Activated naive CD4-positive, alpha-beta T cell (primary cell): ENCODE measurements around the gene FAM135A.
A peak's percentile ranks its signal among the peaks of the same experiment; 100 is the strongest.
"Not testable (repeated sequence)": the region's sequence is repeated elsewhere in the genome, so short reads cannot be mapped to it uniquely, and the experiment has no call there.

Experiments used
- DNase-seq, 4 experiments: peaks; one replicate each; lab custom pipeline; 2025; lab: John Stamatoyannopoulos, UW

The FAM135A gene

DNA sequence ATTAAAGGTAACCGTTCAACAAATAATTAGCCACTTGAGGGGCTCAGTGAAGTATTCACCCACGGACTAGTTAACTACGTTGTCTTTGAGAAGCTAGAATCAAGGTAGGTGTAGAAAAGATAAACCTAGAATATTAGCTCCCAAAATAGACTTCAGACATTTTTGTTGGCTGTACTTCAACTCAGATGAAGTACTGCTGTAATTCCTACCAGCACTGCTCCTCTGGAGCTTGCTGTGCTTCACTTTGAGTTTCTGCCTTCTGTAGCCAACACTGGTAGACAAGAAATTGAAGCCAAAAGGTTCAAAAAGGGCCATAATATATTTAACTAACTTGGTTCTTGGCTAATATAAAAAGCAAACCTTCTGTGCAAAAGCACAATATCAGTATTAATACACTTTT, 134.6 kb downstream of the FAM135A start:
- no peak for DNase-seq

DNA sequence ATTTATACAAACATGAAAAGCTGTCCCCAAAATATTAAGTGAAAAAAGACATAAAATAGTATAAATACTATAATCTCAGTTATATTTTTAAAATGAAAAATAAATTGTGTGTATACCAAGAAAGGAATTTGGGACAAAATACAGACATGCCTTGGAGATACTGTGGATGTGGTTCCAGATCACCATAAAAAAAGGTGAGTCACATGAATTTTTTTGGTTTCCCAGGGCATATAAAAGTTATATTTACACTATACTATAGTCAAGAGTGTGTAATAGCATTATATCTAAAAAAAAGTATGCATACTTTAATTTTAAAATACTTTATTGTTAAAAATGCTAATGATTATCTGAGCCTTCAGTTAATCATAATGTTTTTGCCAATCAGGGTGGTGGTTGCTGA, 136.0 kb downstream of the FAM135A start:
- DNase-seq: no peak

DNA sequence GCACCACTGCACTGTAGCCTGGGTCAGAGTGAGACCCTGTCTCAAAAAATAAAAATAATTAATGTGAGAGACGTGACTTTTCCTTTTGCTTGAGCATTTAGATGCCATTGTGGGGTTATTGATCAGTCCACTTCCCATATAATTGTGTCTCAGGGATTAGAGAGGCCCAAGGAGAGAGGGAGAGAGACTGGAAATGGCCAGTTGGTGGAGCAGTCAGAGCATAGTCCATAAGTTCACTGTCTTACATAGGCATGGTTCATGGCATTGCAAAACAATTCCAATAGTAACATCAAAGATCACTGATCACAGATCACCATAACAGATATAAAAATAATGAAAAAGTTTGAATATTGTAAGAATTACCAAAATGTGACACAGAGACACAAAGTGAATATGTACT, 138.3 kb downstream of the FAM135A start:
- no peak for DNase-seq

DNA sequence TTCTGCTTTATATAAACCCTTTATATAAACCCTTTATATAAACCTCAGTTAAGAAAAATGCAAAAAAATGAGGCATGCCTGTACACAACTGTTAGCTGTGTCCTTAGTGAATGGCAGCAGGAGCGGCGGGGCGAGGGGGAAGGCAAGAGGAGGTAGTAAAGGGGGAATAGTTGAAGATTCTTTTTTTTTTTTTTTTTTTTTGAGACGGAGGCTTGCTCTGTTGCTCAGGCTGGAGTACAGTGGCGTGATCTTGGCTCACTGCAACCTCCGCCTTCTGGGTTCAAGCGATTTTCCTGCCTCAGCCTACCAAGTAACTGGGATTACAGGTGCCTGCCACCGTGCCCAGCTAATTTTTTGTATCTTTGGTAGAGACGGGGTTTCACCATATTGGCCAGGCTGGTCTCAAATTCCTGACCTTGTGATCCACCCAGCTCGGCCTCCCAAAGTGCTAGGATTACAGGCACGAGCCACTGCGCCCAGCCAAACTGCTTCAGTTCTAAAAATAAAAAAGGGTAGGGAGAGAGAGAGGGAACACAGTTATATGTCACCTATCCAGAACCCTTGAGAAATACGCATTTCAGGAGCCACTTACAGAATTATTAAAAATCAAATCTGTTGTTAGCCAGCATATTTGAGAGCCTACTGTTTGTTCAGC, 139.1 kb downstream of the FAM135A start:
- not testable (repeated sequence) for DNase-seq

DNA sequence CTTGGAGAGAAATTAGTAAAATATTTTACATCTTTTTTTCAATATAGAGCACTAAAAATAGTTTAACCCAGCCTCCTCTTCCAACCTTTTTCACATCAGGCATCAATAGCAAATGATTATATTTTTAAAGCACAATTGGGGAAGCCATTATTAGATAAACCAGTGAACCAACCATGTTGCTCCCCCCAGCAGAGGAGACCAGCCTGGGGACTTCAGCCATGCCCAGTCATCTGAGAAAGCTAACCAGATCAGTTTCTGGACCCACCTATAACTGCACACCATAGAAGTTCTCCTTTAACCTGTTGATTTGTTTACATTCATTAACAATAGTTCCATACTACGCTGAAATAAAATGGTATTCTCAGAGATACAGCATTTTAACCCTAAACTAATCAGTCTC, 139.7 kb downstream of the FAM135A start:
- DNase-seq: no peak

DNA sequence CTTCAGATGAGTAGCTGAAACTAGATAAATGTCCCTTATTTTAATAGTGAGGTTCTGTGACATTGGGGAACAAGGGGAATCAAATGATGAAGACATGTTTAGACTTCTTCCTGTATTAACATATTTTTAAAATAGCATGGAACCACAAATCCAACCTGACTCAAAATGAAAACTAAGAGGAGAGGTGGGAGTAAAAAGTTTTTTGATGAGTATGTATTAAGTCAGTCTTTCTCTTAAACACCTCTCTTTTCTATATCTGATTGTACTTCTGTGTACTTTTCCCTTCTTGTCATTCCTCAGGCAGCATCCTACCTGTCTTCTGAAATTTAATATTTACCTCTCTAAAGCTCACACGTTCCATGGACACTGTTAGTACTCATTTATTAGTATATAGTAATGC, 144.7 kb downstream of the FAM135A start:
- no peak for DNase-seq

DNA sequence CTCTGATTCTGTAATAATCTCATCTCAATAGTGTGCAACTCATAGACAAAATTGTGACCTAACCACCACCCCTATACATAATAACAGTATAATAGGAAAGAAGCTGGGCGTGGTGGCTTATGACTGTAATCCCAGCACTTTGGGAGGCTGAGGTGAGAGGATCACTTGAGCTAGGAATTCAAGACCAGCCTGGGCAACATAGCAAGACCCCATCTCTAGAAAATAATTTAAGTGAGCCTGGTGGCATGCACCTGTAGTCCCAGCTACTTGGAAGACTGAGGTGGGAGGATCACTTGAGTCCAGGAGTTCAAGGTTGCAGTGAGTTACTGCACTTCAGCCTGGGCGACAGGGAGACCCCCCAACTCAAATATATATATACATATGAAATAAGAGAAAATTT, 149.1 kb downstream of the FAM135A start:
- DNase-seq: not testable (repeated sequence)

DNA sequence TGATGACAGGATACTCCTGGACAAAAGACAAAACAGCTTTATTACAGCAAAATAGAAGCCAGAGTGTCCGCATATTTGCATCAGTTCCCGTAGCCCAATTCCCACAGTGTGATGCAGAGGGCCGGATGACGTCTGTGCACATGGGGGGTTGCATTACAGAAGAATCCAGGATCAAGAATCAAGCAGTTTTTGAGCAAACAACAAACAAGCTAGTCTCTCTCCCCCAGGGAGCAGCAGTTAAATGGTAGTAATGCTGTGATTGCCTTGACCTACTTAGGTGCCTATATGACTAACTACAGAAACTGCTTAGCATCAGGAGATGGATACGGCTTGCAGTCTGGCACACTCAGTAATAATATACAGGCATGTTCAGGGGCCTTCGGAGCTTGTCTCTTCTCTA, 150.2 kb downstream of the FAM135A start:
- no peak for DNase-seq

DNA sequence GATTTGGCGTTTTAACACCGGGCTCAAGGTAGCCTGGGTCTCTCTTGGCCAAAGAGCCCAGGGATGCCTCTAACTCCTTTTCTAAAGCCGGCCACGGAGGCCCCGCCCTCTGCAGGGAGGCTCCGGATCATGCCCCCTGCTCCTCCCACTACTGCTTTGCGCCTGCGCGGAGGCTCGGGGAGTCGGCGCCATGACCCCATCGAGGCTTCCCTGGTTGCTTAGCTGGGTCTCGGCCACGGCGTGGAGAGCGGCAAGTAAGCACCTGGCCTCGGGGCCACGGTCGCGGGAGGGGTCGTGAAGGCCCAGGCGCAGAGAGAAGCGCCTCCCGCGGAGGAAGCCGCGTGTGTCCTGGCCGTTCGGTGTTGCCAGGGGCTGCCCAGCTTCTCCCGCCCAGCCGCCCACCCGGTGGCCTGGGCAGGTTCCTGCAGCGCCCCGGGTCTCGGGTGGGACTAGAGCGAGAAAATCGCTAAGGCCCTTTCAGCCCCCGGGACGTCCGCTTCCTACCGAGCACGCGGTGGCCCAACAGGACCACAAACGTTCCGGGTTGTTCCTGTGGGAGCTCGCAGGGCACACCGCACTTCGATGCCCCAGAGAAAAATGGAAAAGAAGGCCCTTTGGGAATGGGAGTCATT, 153.6 kb downstream of the FAM135A start, which contains the start of gene SDHAF4:
Gene SDHAF4 (plus strand): TSS at position 180 of the 632 bp plus-strand sequence. CDS start 11 bp downstream, at position 191.
- DNase-seq: peak; percentile 76 to 94 (median 84)

DNA sequence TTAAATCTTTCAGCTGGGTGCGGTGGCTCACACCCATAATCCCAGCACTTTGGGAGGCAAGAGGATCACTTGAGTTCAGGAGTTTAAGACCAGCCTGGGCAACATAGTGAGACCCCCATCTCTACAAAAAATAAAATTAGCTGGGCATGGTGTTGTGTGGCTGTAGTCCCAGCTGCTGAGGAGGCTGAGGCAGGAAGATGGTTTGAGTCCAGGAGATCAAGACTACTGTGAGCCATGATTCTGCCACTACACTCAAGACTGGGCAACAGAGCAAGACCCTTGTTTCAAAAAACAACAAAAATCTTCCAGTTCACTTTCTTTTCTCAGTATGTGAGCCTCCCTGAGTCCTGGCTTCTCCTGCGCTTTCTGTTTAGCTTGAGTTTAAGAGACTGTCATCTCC, 161.3 kb downstream of the FAM135A start:
- no peak for DNase-seq

DNA sequence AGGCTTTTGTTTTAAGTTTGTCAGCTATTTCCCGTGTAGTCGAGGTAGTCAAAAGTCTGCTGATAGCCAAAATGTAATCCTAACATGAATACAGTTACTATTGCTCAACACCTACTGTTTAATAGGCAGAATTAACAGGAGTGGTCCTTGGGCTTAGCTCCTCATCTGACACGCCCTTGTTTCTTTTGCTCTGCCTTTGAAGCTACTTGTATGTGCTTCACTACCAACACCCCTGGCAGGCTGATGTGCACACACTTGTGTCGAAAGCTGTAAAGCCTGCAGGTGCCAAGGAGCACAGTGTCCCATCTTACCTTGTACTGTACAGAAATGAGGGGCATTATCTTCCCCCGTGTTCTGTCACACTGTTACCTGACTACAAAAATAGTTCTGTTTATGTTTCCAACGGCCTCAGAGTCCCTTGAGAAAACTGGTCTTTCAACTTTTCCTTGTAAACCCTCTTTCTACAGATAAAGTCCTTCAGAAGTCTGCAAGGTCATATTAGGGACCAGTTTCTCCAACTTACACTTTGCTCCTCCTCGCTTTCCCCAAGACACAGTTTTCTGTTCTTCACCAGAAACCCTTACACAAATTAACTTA, 162.7 kb downstream of the FAM135A start:
- no peak for DNase-seq

DNA sequence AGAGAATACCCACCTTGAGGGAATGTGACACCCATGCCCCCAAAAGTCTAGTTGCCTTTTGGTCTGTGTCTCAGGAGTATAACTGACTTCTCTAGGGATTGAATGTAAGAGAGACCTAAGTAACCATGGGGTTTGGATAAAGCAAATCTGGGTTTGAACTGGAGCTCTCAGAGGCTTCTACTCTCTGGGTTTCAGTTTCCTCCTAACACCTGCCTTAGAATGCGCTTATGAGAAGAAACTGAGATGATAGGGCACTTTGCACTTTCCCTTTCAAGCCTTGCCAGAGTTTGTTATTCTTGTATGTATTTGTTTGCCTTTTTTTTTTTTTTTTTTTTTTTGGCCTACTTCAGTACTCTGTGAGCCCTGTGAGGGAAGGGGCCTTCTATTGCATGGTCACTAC, 172.8 kb downstream of the FAM135A start:
- no peak for DNase-seq

DNA sequence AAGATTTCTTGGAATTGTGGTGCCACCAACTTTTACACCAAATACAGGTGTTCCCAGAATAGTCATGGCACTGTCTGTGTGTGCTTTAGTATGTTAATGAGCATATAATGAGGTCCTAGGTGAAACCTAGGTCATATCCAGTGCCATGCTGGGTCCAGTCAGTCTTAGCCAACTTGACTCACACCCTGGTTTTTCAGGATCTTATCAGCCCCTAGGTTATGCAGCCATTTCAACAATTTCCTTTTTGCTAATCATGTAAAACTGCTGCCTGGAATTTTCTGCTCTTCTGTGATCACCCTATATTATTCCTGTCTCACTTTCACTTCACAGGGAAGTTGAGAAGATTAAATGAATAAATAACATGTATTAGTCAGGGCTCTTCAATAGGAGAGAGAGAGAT, 177.1 kb downstream of the FAM135A start:
- DNase-seq: no peak

DNA sequence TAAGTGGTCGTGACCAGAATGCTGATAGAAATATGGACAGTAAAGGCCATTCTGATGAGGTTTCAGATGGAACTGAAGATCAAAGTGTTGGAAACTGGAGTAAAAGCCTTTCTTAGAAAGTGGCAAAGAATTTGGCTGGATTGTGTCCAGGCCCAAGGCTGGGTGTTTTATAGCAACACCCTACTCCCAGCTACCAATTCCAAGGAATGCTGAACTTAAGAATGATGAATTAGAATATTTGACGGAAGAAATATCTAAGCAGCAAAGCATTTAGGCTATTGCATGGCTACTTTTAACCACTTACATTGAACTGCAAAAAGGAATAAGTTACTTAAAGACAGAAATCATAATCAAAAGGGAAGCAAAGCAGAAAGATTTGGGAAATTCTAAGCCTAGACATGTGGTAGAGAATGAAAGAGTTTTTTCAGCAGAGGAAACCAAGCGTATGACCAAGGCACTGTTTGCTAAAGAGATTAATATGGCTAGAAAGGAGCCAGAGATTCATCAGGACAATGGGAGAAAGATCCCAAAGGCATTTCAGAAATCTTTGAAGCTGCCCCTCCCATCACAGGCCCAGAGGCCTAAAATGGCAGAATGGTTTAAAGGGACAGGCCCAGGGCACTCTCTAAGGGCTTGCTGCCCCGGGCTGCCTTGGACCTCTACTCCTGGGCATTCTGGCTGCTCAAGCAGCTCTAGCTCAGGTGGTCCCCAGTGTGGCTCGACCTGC, 179.2 kb downstream of the FAM135A start:
- no peak for DNase-seq

DNA sequence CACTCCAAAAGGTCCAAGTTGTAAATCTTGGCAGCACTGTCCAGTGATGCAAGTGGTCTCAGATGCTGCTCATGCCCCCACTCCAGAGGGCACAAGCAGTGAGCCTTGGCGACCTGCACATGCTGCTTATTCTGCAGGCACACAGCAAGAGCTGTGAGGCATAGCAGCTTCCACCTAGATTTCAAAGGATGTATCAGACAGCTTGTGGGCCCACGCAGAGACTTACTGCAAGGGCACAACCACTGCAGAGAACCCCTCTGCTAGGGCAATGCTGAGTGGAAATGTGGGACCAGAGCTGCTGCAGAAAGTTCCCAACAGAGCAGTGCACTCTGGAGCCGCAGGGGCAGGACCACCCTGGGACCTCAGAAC, 179.8 kb downstream of the FAM135A start:
- no peak for DNase-seq

DNA sequence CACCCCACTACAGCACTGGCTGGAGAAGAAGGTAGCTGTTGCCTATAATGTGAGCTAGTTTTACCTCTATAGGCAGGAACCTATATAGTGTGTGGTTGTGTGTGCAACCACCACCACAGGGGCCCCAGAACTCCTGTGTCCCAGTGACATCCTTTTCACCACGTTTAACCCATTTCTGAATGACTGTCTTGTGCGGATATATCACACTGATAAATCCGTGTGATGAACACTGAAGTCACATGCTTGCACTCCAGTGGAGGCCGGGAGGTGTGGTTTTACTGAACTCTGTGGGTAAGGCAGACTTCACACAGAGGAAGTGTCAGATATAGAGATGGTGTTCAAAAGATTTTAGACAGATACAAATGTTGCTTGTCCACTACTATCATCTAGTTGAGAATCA, 185.9 kb downstream of the FAM135A start:
- DNase-seq: no peak

DNA sequence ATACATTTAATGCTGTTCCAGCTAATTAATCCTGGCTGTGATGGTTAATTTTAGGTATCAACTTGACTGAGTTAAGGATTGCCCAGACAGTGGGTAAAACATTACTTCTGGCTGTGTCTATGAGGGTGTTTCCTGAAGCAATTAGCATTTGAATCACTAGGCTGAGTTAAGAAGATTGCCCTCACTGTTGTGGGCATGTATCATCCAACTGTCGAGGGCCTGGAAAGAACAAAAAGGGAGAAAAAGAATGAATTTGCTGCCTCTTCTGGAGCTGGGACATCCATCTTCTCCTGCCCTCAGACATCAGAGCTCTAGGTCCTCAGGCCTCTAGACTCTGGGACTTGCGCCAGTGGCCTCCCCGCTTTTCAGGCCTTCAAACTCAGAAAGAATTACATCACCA, 187.7 kb downstream of the FAM135A start:
- DNase-seq: no peak

DNA sequence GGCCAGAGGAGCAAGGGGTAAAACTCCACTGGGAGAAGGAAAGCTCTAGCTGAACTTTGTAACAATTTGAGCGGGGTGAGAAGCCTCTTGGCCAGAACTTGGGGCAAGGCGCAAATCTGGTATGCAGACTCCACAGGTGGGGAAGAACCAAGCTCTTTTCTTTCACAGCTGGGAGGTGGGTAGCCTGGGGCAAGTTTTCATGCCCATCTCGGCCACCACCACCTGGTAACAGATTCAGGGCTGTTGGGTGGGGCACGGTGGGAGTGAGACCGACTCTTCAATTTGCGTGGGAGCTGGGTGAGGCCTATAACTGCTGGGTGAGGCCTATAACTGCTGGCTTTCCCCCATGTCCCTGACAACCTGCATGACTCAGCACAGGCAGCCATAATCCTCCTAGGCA, 190.9 kb downstream of the FAM135A start:
- DNase-seq: no peak

DNA sequence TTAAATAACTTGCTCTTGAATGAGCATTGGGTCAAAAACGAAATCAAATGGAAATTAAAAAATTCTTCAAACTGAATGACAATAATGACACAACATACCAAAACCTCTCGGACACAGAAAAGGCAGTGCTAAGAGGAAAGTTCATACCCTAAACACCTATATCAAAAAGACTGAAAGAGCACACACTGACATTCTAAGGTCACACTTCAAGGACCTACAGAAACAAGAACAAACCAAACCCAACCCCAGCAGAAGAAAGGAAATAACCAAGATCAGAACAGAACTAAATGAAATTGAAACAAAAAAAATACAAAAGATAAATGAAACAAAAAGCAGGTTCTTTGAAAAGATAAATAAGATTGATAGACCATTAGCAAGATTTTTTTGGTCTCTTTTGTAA, 194.1 kb downstream of the FAM135A start:
- DNase-seq: not testable (repeated sequence)

DNA sequence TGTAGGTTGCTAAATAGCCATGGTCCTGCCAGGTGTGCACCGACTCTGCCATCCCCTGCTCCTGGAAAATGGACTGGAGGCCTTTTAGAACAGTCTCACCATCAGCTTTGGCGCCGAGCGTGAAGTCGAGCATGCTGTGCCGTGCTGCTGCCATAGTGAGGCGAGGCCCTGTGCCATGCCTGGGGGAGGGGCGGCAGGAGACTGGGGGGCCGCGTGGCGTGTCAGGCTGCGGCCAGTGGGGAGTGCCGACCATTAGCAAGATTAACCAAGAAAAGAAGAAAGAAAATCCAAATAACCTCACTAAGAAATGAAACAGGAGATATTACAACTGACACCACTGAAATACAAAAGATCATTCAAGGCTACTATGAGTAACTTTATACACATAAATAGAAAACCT, 195.9 kb downstream of the FAM135A start:
- not testable (repeated sequence) for DNase-seq
